Esophagus muscularis mucosa (tissue), 4 donors: ENCODE measurements around the gene BBS9.

Experiments
- EP300 ChIP-seq: sonication (generic); formaldehyde crosslinking; IDR thresholded peaks from one replicate; pipeline ENCODE4 v1.6.1; 2017; ENCODE audit warnings: antibody characterized with exemption
- POLR2A ChIP-seq: fragments of 450-650 bp; IDR thresholded peaks from one replicate; pipeline ENCODE4 v1.6.1; 2017; ENCODE audit warnings: antibody characterized with exemption, moderate library complexity, mild to moderate bottlenecking, low read depth
- POLR2AphosphoS5 ChIP-seq, 2 donors: sonication (generic); formaldehyde crosslinking; IDR thresholded peaks; one replicate each; pipeline ENCODE4 v1.6.1; 2017; ENCODE audit warnings: antibody characterized with exemption in 2 of 2
- TF ChIP-seq, protein P1 (sequence below), 3 experiments: fragments of 200-600 bp in 2 of 3; fragments of 450-650 bp in 1 of 3; sonication (generic) in 2 of 3; IDR thresholded peaks; one replicate each; pipeline ENCODE4 v1.5.1; 2017 to 2019; ENCODE audit warnings: antibody characterized with exemption in 3 of 3, mild to moderate bottlenecking in 2 of 3, moderate library complexity in 1 of 3

DNA sequence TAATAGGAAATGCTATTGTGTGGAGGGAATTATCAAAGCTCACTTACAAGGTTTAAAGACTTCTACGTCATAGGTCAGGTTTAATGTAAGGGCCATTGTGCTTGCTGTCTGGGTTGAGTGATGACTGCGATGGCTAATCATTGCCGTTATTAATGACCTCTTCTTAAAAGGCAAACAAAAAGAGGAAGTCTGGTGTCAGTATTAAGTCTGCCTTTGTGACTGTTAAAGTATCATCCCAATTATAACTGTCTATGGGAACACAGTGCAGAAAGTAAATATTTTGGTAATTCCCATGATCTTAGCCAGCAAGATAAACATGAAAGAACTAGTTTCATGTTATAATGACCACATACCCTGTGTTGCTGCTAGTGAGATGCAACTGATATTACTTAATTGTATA lies 382.4 kb downstream of the BBS9 start:
- TF ChIP-seq, protein P1, sequence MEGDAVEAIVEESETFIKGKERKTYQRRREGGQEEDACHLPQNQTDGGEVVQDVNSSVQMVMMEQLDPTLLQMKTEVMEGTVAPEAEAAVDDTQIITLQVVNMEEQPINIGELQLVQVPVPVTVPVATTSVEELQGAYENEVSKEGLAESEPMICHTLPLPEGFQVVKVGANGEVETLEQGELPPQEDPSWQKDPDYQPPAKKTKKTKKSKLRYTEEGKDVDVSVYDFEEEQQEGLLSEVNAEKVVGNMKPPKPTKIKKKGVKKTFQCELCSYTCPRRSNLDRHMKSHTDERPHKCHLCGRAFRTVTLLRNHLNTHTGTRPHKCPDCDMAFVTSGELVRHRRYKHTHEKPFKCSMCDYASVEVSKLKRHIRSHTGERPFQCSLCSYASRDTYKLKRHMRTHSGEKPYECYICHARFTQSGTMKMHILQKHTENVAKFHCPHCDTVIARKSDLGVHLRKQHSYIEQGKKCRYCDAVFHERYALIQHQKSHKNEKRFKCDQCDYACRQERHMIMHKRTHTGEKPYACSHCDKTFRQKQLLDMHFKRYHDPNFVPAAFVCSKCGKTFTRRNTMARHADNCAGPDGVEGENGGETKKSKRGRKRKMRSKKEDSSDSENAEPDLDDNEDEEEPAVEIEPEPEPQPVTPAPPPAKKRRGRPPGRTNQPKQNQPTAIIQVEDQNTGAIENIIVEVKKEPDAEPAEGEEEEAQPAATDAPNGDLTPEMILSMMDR (IDR thresholded peaks at IDR 0.05) = no peak
- TF ChIP-seq POLR2AphosphoS5 (IDR thresholded peaks at IDR 0.05) (no peak), POLR2A (no peak), EP300 (no peak)
